Panc1 (cell line): ENCODE results near the gene ZKSCAN1. TPM values are rescaled to one million over a fixed set of nuclear protein-coding genes. Genes with fewer than 3 reads are reported as not detected.

ENCODE experiments used
- ATAC-seq: fragments of 200-7000 bp; cut with Tn5 transposase; 2 replicates; pipeline ENCODE4 v1.9.1; 2020; ENCODE audit warnings: mild to moderate bottlenecking, moderate library complexity
- BruUV-seq: library from RNA; stranded (reverse); fragments of 400-500 nt; replicated peaks from 2 replicates; lab custom pipeline; 2021; lab: Mats Ljungman, UMichigan
- CTCF ChIA-PET: fragments of 300-600 bp; sonication (Branson Sonifier 250); formaldehyde crosslinking; loops from one replicate; lab custom pipeline; 2022; ENCODE audit warnings: antibody characterized with exemption; lab: Charles Lee
- POLR2A ChIA-PET: fragments of 300-600 bp; sonication (Branson Sonifier 250); formaldehyde crosslinking; loops from one replicate; lab custom pipeline; 2022; ENCODE audit warnings: antibody characterized with exemption; lab: Charles Lee
- DNase-seq: peaks from one replicate; pipeline ENCODE4 v3.0.0-alpha.2; 2010; ENCODE audit warnings: low read depth, low spot score
- H3K27ac ChIP-seq: 2 replicates; pipeline ENCODE4 v1.5.1; 2011; ENCODE audit warnings: mild to moderate bottlenecking, low read length, inconsistent platforms
- H3K27me3 ChIP-seq: fragments of 200-500 bp; sonication (Bioruptor generic); 2 replicates; pipeline ENCODE4 v1.6.0; 2014; ENCODE audit warnings: low read length, inconsistent platforms; ENCODE audit not compliant: control insufficient read depth, insufficient read depth
- H3K36me3 ChIP-seq: fragments of 200-500 bp; sonication (Bioruptor generic); 2 replicates; pipeline ENCODE4 v1.5.1; 2014; ENCODE audit warnings: inconsistent platforms, mild to moderate bottlenecking, low read length, moderate library complexity; ENCODE audit not compliant: control insufficient read depth, insufficient read depth
- H3K4me1 ChIP-seq: 2 replicates; pipeline ENCODE4 v1.5.1; 2011; ENCODE audit warnings: inconsistent platforms, mild to moderate bottlenecking, low read length, moderate library complexity; ENCODE audit not compliant: control insufficient read depth, insufficient read depth
- H3K4me3 ChIP-seq, 2 experiments: 2 replicates each; pipeline ENCODE4 v1.5.1; 2011 to 2012; ENCODE audit warnings: low read depth in 2 of 2, low read length in 2 of 2, mild to moderate bottlenecking in 2 of 2, inconsistent platforms in 1 of 2, moderate library complexity in 1 of 2
- H3K9me3 ChIP-seq: fragments of 200-500 bp; sonication (Bioruptor generic); 2 replicates; pipeline ENCODE4 v1.5.1; 2014; ENCODE audit warnings: low read depth, mild to moderate bottlenecking, inconsistent platforms, low read length, moderate library complexity; ENCODE audit not compliant: control insufficient read depth, insufficient read depth
- POLR2AphosphoS5 ChIP-seq: IDR thresholded peaks from 2 replicates; pipeline ENCODE4 v1.6.1; 2012; ENCODE audit warnings: mild to moderate bottlenecking, low read depth, low read length, moderate library complexity
- SIN3A ChIP-seq: IDR thresholded peaks from 2 replicates; pipeline ENCODE4 v1.6.1; 2012; ENCODE audit warnings: low read depth, mild to moderate bottlenecking, low read length, moderate library complexity, borderline replicate concordance; ENCODE audit not compliant: insufficient read depth
- TCF7L2 ChIP-seq: IDR thresholded peaks from 2 replicates; pipeline ENCODE4 v1.6.1; 2011; ENCODE audit warnings: mild to moderate bottlenecking, low read depth, low read length, inconsistent platforms
- in situ Hi-C: cut with HindIII; loops from 2 replicates; pipeline ENCODE4 v1.10.0; 2016; ENCODE audit warnings: low sequenced_read_pairs, low pct_unique_long_range_greater_than_20kb
- intact Hi-C: fragments of 100-400 bp; cut with micrococcal nuclease; formaldehyde crosslinking; loops from one replicate; pipeline ENCODE4 v1.10.0; 2022; ENCODE audit not compliant: unreplicated experiment
- total RNA-seq: library from RNA; stranded (reverse); gene quantifications from one replicate; pipeline ENCODE4 v1.2.1, GENCODE V29; 2021; ENCODE audit not compliant: unreplicated experiment
- TF ChIP-seq, protein P1 (sequence below), 2 experiments: IDR thresholded peaks; 2 replicates each; pipeline ENCODE4 v1.6.1; 2011 to 2012; ENCODE audit warnings: low read depth in 2 of 2, control low read depth in 1 of 2, low read length in 1 of 2, mild to moderate bottlenecking in 1 of 2, moderate library complexity in 1 of 2; ENCODE audit not compliant: insufficient read depth in 1 of 2
- TF ChIP-seq, protein P2 (sequence below): fragments of 450-650 bp; IDR thresholded peaks from 2 replicates; pipeline ENCODE4 v1.5.1; 2017; ENCODE audit warnings: mild to moderate bottlenecking

ZKSCAN1 gene
- total RNA-seq, 1 experiment from 2014 or later, result 55.5 TPM

DNA sequence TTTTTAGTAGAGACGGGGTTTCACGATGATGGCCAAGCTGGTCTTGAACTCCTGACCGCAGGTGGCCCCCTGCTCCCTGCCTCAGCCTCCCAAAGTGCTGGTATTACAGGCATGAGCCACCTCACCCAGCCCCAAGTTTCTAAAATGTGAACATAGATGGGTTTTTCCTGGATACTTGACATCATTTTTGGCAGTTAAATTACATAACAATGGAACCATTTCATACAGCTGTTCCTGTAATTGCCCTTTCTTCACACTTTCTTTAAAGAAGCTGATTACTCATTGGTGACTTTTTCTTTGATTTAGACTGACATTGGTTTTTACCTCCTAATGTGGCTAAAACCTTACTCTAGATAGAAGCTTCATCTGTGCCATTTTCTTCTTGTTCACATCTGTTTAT, 5.9 kb downstream of the ZKSCAN1 start:
- intact Hi-C loops (no loop called here), in situ Hi-C loops (no loop called here)
- H3K36me3 ChIP-seq, result peaks cover 10% of the 10 kb centered on the region
- TF ChIP-seq POLR2AphosphoS5, result no peak
- TF ChIP-seq, protein P1, sequence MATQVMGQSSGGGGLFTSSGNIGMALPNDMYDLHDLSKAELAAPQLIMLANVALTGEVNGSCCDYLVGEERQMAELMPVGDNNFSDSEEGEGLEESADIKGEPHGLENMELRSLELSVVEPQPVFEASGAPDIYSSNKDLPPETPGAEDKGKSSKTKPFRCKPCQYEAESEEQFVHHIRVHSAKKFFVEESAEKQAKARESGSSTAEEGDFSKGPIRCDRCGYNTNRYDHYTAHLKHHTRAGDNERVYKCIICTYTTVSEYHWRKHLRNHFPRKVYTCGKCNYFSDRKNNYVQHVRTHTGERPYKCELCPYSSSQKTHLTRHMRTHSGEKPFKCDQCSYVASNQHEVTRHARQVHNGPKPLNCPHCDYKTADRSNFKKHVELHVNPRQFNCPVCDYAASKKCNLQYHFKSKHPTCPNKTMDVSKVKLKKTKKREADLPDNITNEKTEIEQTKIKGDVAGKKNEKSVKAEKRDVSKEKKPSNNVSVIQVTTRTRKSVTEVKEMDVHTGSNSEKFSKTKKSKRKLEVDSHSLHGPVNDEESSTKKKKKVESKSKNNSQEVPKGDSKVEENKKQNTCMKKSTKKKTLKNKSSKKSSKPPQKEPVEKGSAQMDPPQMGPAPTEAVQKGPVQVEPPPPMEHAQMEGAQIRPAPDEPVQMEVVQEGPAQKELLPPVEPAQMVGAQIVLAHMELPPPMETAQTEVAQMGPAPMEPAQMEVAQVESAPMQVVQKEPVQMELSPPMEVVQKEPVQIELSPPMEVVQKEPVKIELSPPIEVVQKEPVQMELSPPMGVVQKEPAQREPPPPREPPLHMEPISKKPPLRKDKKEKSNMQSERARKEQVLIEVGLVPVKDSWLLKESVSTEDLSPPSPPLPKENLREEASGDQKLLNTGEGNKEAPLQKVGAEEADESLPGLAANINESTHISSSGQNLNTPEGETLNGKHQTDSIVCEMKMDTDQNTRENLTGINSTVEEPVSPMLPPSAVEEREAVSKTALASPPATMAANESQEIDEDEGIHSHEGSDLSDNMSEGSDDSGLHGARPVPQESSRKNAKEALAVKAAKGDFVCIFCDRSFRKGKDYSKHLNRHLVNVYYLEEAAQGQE (IDR thresholded peaks at IDR 0.05; ENCODE audit: insufficient read depth in 1 of 2, low read depth in 2 of 2, low read length in 1 of 2), result no peak
- TF ChIP-seq, protein P2, sequence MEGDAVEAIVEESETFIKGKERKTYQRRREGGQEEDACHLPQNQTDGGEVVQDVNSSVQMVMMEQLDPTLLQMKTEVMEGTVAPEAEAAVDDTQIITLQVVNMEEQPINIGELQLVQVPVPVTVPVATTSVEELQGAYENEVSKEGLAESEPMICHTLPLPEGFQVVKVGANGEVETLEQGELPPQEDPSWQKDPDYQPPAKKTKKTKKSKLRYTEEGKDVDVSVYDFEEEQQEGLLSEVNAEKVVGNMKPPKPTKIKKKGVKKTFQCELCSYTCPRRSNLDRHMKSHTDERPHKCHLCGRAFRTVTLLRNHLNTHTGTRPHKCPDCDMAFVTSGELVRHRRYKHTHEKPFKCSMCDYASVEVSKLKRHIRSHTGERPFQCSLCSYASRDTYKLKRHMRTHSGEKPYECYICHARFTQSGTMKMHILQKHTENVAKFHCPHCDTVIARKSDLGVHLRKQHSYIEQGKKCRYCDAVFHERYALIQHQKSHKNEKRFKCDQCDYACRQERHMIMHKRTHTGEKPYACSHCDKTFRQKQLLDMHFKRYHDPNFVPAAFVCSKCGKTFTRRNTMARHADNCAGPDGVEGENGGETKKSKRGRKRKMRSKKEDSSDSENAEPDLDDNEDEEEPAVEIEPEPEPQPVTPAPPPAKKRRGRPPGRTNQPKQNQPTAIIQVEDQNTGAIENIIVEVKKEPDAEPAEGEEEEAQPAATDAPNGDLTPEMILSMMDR, result no peak
- TF ChIP-seq TCF7L2, result no peak
- TF ChIP-seq SIN3A, result no peak
- no peak overlapping the region for H3K27ac ChIP-seq
- H3K4me1 ChIP-seq, result peaks cover 15% of the 10 kb centered on the region
- DNase-seq (no peak), ATAC-seq (no peak)
- H3K27me3 ChIP-seq, result no peaks in the 10 kb centered on the region
- ChIA-PET CTCF (no interaction called here), POLR2A (interaction anchor here (0.7 kb wide), 1 partner anchor 102 kb away, joined by 8 read pairs; the partner anchor contains the start of gene TRIM4)
- H3K4me3 ChIP-seq, result no peak overlapping the region
- H3K9me3 ChIP-seq, result no peaks in the 10 kb centered on the region
- no TSS peak for BruUV-seq

DNA sequence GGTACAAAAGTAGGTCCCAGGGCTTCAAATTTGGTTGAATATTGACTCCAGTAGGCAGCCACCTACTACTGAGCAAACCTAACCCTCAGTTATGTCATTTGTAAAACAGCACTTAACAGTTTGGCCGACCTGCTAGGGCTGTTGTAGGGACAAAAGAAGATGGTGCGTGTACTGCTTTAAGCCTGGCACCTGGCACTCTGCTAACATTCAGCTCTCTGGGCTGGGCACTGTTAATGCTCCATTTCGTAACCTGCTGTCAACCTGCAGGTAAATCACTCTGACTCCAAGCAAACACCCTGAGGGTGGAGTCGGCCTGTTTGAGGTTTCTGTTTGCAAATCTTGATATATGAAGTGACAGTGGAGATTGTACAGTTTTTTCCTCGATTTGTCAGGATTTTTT, 7.2 kb downstream of the ZKSCAN1 start:
- Histone ChIP-seq H3K4me1 (peaks cover 4% of the 10 kb centered on the region), H3K27me3 (no peaks in the 10 kb centered on the region), H3K27ac (no peak overlapping the region), H3K9me3 (no peaks in the 10 kb centered on the region), H3K36me3 (peaks cover 10% of the 10 kb centered on the region), H3K4me3 (no peak overlapping the region)
- DNase-seq (no peak), ATAC-seq (no peak)
- TF ChIP-seq, protein P1 (IDR thresholded peaks at IDR 0.05; ENCODE audit: insufficient read depth in 1 of 2, low read depth in 2 of 2, low read length in 1 of 2), result no peak
- TF ChIP-seq, protein P2, result no peak
- TF ChIP-seq POLR2AphosphoS5, result no peak
- TF ChIP-seq SIN3A, result no peak
- TF ChIP-seq TCF7L2, result no peak
- intact Hi-C loops, result no loop called here
- in situ Hi-C loops, result no loop called here
- no TSS peak for BruUV-seq
- ChIA-PET CTCF (no interaction called here), POLR2A (no interaction called here)
